GM19372 (cell line): ENCODE data around the gene USP49.
"Not testable (repeated sequence)": the region's sequence is repeated elsewhere in the genome, so short reads cannot be mapped to it uniquely, and the experiment has no call there.

Experiments used
- ATAC-seq: cut with Tn5 transposase; IDR thresholded peaks from one replicate; pipeline ENCODE4 v1.9.1; 2021; ENCODE audit warnings: mild to moderate bottlenecking, low read depth, moderate library complexity; ENCODE audit not compliant: unreplicated experiment

USP49 gene

GRCh38 chr6:41784581-41785171 is 110.5 kb downstream of the USP49 start:
- no peak for ATAC-seq

GRCh38 chr6:41783106-41783780 is 111.9 kb downstream of the USP49 start:
- no peak for ATAC-seq

GRCh38 chr6:41781366-41781730 is 113.8 kb downstream of the USP49 start:
- ATAC-seq, result no peak

GRCh38 chr6:41780551-41781365 is 114.4 kb downstream of the USP49 start, which contains the start of gene PRICKLE4:
PRICKLE4 (plus strand) TSS chr6:41780782; CDS start chr6:41783474, 2,692 bp downstream.
- ATAC-seq, result no peak

GRCh38 chr6:41779788-41780550 is 115.2 kb downstream of the USP49 start, which contains the start of gene FRS3:
FRS3 (minus strand) TSS chr6:41779900; CDS start chr6:41776987, 2,913 bp downstream.
- peak; percentile 96 for ATAC-seq

- no peak for ATAC-seq
These were observed 115.8 kb downstream of the USP49 start for GRCh38 chr6:41779336-41779735.

GRCh38 chr6:41778895-41779294 is 116.3 kb downstream of the USP49 start:
- ATAC-seq, result no peak

GRCh38 chr6:41777551-41778285 is 117.5 kb downstream of the USP49 start:
- no peak for ATAC-seq

- ATAC-seq, result no peak
These were observed 119.8 kb downstream of the USP49 start for GRCh38 chr6:41775293-41775882.

- no peak for ATAC-seq
These were observed 120.3 kb downstream of the USP49 start for GRCh38 chr6:41774841-41775240.

- ATAC-seq, result no peak
These were observed 123.9 kb downstream of the USP49 start for GRCh38 chr6:41771058-41771983.

- no peak for ATAC-seq
These were observed 124.7 kb downstream of the USP49 start for GRCh38 chr6:41770381-41771057.

- no peak for ATAC-seq
These were observed 125.8 kb downstream of the USP49 start for GRCh38 chr6:41769376-41769775.

GRCh38 chr6:41768545-41769308 is 126.4 kb downstream of the USP49 start:
- no peak for ATAC-seq

GRCh38 chr6:41767112-41767833 is 127.9 kb downstream of the USP49 start:
- ATAC-seq, result no peak

- not testable (repeated sequence) for ATAC-seq
These were observed 129.0 kb downstream of the USP49 start for GRCh38 chr6:41766043-41766664.
